Astrocyte of the cerebellum (primary cell): ENCODE data around the gene ZNHIT3.
"Not testable (repeated sequence)": the region's sequence is repeated elsewhere in the genome, so short reads cannot be mapped to it uniquely, and the experiment has no call there.

Source experiments
- DNase-seq: peaks from one replicate; pipeline ENCODE4 v3.0.0-alpha.2; 2011; ENCODE audit warnings: low read depth
- H3K4me3 ChIP-seq: 2 replicates; pipeline ENCODE4 v1.5.1; 2011; ENCODE audit warnings: mild to moderate bottlenecking, low read depth, low read length, moderate library complexity
- in situ Hi-C: cut with HindIII; loops from 2 replicates; pipeline ENCODE4 v1.10.0; 2017; ENCODE audit warnings: low sequenced_read_pairs
- TF ChIP-seq, protein P1 (sequence below): IDR thresholded peaks from 2 replicates; pipeline ENCODE4 v1.5.1; 2012; ENCODE audit warnings: low read length, low read depth, moderate library complexity, mild to moderate bottlenecking; ENCODE audit errors: missing control alignments

Gene ZNHIT3

DNA sequence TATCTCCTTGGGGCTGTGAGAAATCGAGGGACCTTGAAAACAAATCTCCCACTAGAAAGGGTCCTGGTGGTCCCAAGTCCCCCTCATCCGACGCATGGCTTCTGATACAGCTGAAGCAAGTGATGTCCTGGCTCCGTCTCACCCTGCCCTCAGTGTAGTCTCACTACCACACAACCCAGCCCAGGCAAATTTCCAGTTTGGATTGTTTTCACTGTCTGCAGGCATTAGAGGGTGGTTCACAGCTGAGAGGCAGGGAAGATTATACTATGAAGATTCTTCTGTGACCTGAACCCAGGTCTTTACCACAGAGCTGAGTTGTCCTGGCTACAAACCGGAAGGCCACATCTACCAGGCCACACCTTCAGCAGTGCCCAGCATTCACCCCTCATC lies 17.7 kb downstream of the ZNHIT3 start:
- no peak for DNase-seq
- H3K4me3 ChIP-seq, result no peak overlapping the region
- in situ Hi-C loops, result no loop called here
- TF ChIP-seq, protein P1, sequence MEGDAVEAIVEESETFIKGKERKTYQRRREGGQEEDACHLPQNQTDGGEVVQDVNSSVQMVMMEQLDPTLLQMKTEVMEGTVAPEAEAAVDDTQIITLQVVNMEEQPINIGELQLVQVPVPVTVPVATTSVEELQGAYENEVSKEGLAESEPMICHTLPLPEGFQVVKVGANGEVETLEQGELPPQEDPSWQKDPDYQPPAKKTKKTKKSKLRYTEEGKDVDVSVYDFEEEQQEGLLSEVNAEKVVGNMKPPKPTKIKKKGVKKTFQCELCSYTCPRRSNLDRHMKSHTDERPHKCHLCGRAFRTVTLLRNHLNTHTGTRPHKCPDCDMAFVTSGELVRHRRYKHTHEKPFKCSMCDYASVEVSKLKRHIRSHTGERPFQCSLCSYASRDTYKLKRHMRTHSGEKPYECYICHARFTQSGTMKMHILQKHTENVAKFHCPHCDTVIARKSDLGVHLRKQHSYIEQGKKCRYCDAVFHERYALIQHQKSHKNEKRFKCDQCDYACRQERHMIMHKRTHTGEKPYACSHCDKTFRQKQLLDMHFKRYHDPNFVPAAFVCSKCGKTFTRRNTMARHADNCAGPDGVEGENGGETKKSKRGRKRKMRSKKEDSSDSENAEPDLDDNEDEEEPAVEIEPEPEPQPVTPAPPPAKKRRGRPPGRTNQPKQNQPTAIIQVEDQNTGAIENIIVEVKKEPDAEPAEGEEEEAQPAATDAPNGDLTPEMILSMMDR, result no peak

DNA sequence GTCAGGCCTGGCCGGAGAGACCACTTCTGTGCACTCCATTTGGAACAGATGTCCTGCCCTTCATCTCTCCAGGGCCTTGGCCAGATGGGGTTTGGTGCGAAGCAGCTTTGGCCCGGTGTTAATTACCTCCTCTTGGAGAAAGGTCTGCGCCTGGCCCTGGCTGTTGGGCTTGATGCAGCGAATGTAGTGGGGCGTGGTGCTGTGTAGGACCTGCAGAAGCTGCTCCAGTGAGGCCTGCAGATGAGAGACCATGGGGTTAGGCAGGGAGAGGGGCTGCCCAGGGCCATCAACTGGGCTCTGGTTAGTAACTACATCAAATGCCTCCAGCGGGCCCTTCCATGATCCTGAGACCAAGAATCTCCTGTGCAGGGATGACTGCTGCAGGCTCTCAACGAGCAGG lies 18.7 kb downstream of the ZNHIT3 start:
- in situ Hi-C loops, result no loop called here
- H3K4me3 ChIP-seq, result no peak overlapping the region
- TF ChIP-seq, protein P1, result no peak
- no peak for DNase-seq

DNA sequence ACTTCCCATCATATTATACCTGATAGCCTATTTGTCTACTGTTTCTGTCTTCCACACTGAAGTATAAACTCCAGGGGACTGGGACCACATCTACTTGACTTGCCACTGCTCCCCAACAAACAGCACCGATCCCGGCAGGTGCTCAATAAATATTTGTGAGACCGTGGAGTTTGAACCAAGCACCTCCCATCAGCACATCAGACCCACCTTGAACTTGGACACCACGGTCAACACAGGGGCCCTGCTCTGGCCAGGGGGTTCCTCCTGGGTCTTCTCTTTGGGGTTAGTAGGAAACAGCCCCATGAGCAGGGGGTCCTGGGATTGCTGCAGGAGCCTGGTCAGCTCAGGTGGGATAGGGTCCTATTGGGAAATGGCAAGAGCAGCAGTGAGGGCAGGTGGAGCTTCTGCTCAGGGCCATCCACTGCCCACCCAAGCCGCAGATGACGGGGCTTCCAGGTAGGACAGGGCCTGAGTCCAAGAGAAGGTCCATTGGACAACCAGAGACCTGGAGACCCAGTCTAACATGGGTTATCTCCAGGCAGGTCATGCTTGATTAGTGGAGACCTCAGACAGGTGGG lies 19.9 kb downstream of the ZNHIT3 start:
- in situ Hi-C loops, result no loop called here
- no peak for DNase-seq
- TF ChIP-seq, protein P1, result no peak
- no peak overlapping the region for H3K4me3 ChIP-seq

- H3K4me3 ChIP-seq, result no peak overlapping the region
- TF ChIP-seq, protein P1, result no peak
- DNase-seq, result no peak
- in situ Hi-C loops, result no loop called here
Observed at GRCh38 chr17:36506831-36507230, 20.4 kb downstream of the ZNHIT3 start.

- in situ Hi-C loops, result no loop called here
- no peak overlapping the region for H3K4me3 ChIP-seq
- DNase-seq, result no peak
- TF ChIP-seq, protein P1, result no peak
Observed at GRCh38 chr17:36507266-36507665, 20.8 kb downstream of the ZNHIT3 start.

GRCh38 chr17:36508439-36508838 lies 22.0 kb downstream of the ZNHIT3 start:
- in situ Hi-C loops, DNase-seq, H3K4me3 ChIP-seq: not testable (repeated sequence)

DNA sequence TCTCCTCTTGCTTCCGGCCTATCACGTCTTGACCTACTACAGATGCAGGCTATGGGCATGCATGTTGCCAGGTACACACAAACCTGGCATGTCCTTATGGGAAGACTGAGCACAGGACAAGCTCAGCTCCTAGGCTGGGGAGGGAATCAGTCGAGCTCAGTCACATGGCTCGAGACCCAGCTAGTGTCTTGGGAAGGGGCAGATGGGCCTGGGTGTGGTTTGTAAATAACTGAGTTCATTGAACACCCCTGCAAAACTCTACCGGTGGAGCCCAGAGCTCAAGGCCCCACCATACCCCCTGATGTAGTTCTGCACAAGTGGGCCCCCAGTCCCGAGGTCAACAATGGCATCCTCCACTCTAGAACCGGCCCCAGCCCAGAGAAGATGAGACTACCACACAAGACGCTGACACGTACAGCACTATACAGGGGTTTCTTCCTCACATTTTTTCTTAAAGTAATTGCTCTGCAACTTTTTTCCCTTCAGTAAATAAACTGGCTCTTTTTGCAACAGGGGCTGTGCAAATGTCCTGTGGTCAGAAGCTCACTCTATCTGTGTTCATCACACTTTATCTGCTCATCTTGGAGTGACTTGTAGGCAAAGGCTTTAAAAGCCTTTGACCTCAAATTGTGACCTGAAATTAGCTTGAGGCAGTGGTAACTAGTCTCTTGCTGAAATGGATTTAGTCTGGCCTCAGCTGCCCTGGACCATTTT lies 22.9 kb downstream of the ZNHIT3 start:
- TF ChIP-seq, protein P1, result no peak
- no peak for DNase-seq
- in situ Hi-C loops, result no loop called here

More for the DNA sequence above, 22.9 kb downstream of the ZNHIT3 start:
- no peak overlapping the region for H3K4me3 ChIP-seq
